SJCRH30 (cell line): ENCODE data around the gene GPR161. TPM values are rescaled to one million over a fixed set of nuclear protein-coding genes. Genes with fewer than 3 reads are reported as not detected.
"Not testable (repeated sequence)": the region's sequence is repeated elsewhere in the genome, so short reads cannot be mapped to it uniquely, and the experiment has no call there.

ENCODE experiments used
- DNase-seq, 2 experiments: peaks; one replicate each; pipeline ENCODE4 v3.0.0-alpha.2; 2015 to 2020
- H3K27ac ChIP-seq: fragments of 250-450 bp; sonication (Bioruptor Pico); 2 replicates; pipeline ENCODE4 v1.5.1; 2020; ENCODE audit warnings: mild to moderate bottlenecking, moderate library complexity
- H3K27me3 ChIP-seq: fragments of 250-450 bp; sonication (Bioruptor Pico); 2 replicates; pipeline ENCODE4 v1.5.1; 2020; ENCODE audit warnings: mild to moderate bottlenecking, moderate library complexity
- H3K36me3 ChIP-seq: fragments of 250-450 bp; sonication (Bioruptor Pico); 2 replicates; pipeline ENCODE4 v1.5.1; 2020; ENCODE audit warnings: mild to moderate bottlenecking, moderate library complexity
- H3K4me1 ChIP-seq: fragments of 250-450 bp; sonication (Bioruptor Pico); 2 replicates; pipeline ENCODE4 v1.5.1; 2020; ENCODE audit warnings: mild to moderate bottlenecking, moderate library complexity
- H3K4me3 ChIP-seq: fragments of 250-450 bp; sonication (Bioruptor Pico); 2 replicates; pipeline ENCODE4 v1.5.1; 2020; ENCODE audit warnings: mild to moderate bottlenecking, moderate library complexity
- H3K9me3 ChIP-seq: fragments of 250-450 bp; sonication (Bioruptor Pico); replicated peaks from 2 replicates; pipeline ENCODE4 v1.5.1; 2020; ENCODE audit warnings: mild to moderate bottlenecking, moderate library complexity
- total RNA-seq: library from RNA; depleted of rRNA; stranded (reverse); fragments of >200 nt; shearing (Covaris generic); gene quantifications from 2 replicates; pipeline ENCODE4 v1.2.3, GENCODE V29; 2014

The GPR161 gene
- total RNA-seq, 1 experiment from 2014 or later, result 19.3 TPM

DNA sequence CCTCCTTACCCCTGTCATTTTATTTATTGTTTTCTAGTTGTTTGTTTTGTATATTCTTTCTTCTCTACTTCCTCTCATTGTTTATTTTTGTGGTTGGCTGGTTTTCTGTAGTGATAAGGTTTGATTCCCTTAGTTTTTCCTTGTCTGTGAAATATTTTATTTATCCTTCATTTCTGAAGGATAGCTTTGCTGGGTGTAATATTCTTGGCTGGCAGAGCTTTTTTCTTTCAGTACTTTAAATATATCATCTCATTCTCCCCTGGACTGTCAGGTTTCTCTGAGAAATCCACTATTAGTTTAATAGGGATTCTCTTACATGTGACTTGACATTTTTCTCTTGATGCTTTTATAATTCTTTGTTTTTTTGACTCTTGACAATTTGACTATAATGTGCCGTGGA is 23.2 kb upstream of the GPR161 start:
- DNase-seq, result no peak
- H3K4me1 ChIP-seq, result no peaks in the 10 kb centered on the region
- no peak overlapping the region for H3K4me3 ChIP-seq
- H3K27me3 ChIP-seq, result no peaks in the 10 kb centered on the region
- no peak overlapping the region for H3K27ac ChIP-seq
- no peaks in the 10 kb centered on the region; the same call in 1 of the 2 replicates for H3K9me3 ChIP-seq
- no peaks in the 10 kb centered on the region for H3K36me3 ChIP-seq

DNA sequence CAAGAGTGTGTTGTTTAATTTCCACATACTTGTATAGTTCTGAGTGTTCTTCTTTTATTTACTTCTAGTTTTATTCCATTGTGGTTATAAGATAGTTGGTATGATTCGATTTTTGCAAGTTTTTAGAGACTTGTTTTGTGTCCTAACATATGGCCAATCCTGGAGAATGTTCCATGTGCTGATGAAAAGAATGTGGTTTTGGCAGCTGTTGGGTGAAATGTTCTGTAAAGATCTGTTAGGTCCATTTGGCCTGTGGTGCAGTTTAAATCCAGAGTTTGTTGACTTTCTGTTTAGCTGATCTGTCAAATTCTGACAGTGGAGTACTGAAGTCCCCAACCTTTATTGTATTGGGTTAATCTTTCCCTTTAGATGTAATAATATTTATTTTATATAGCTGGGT is 22.5 kb upstream of the GPR161 start:
- H3K9me3 ChIP-seq, result no peaks in the 10 kb centered on the region; the same call in 1 of the 2 replicates
- no peak for DNase-seq
- H3K4me1 ChIP-seq, result no peaks in the 10 kb centered on the region
- H3K27me3 ChIP-seq, result no peaks in the 10 kb centered on the region
- no peak overlapping the region for H3K4me3 ChIP-seq
- no peaks in the 10 kb centered on the region for H3K36me3 ChIP-seq
- no peak overlapping the region for H3K27ac ChIP-seq

DNA sequence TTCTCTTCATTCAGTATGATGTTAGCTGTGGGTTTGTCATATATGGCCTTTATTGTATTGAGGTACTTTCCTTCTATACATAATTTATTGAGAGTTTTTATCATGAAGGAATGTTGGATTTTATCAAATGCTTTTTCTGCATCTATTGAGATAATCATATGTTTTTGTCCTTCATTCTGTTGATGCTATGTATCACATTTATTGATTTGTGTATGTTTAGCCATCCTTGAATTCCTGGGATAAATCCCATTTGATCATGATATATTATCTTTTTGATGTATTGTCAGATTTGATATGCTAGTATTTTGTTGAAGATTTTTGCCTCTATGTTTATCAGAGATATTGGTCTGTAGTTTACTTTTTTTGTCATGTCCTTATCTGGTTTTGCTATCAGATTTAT is 20.9 kb upstream of the GPR161 start:
- no peak for DNase-seq
- Histone ChIP-seq H3K36me3 (no peaks in the 10 kb centered on the region), H3K4me1 (no peaks in the 10 kb centered on the region), H3K4me3 (no peak overlapping the region), H3K27ac (no peak overlapping the region), H3K27me3 (no peaks in the 10 kb centered on the region), H3K9me3 (no peaks in the 10 kb centered on the region; the same call in 1 of the 2 replicates)

DNA sequence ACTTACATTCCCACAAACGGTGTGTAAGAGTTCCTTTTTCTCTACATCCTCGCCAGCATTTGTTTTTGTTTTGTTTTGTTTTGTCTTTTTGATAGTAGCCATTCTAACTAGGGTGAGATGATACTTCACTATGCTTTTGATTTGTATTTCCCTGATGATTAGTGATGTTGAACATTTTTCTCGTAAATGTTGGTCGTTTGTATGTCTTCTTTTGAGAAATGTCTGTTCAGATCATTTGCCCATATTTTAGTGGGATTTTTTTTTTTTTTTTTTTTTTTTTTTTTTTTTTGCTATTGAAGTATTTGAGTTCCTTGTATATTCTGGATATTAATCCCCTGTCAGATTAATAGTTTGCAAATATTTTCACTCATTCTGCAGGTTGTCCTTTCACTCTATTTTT is 19.2 kb upstream of the GPR161 start:
- no peak overlapping the region for H3K27ac ChIP-seq
- no peaks in the 10 kb centered on the region for H3K36me3 ChIP-seq
- H3K27me3 ChIP-seq, result no peaks in the 10 kb centered on the region
- H3K4me1 ChIP-seq, result no peaks in the 10 kb centered on the region
- DNase-seq, result no peak
- H3K9me3 ChIP-seq, result no peaks in the 10 kb centered on the region; the same call in 1 of the 2 replicates
- no peak overlapping the region for H3K4me3 ChIP-seq

DNA sequence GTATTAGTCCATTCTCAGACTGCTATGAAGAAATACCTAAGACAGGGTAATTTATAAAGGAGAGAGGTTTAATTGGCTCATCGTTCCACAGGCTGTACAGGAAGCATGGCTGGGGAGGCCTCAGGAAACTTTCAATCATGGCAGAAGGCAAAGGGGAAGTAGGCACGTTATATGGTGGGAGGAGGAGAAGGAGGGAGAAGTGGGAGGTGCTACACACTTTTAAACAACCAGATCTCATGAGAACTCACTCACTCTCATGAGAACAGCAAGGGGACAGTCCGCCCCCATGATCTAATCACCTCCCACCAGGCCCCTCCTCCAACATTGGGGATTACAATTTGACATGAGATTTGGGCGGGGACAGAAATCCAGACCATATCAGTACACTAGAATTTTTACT is 18.0 kb upstream of the GPR161 start:
- not testable (repeated sequence) for H3K27ac ChIP-seq, H3K36me3 ChIP-seq, H3K4me3 ChIP-seq, H3K27me3 ChIP-seq, DNase-seq, H3K4me1 ChIP-seq, H3K9me3 ChIP-seq

DNA sequence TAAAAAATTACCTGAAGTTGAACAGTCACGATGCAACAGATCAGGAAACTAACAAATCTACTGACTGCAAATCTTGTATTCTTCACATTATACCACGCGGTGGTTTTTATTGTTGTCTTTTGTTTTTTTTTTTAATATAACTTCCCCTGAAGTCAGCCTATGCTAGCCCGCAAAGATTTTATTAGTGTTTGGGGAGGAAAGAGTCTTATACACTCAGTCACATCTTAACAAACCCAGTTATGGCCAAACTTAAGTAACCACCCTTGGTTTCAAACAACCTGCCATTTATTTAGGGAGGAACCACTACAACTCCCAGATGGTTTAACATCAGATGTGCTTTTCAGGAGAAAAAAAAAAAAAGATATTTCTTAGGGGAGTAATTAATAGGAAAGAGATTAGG is 15.2 kb upstream of the GPR161 start:
- no peaks in the 10 kb centered on the region for H3K27me3 ChIP-seq
- no peaks in the 10 kb centered on the region for H3K9me3 ChIP-seq
- H3K27ac ChIP-seq, result no peak overlapping the region
- no peak overlapping the region for H3K4me3 ChIP-seq
- no peaks in the 10 kb centered on the region for H3K36me3 ChIP-seq
- no peak for DNase-seq
- H3K4me1 ChIP-seq, result no peaks in the 10 kb centered on the region

DNA sequence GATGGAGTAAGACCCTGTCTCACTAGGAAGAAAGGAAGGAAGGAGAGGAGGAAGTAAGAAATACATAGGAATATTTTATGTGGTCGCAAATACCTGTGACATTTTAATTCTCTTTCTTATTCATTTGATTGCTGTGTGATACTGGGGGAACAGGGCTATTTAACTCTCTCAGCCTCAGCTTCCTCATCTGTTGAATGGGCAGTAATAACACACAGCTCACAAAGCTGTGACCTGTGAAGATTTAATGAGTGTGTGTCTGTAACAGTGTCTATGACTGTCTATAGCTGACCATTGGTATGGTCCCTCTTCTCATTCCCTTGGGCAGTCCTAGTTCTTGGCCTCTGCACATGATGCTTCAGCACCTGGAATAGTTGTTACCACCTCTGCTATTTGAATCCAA is 13.6 kb upstream of the GPR161 start:
- DNase-seq, result no peak
- no peak overlapping the region for H3K4me3 ChIP-seq
- no peaks in the 10 kb centered on the region for H3K4me1 ChIP-seq
- H3K9me3 ChIP-seq, result no peaks in the 10 kb centered on the region
- no peaks in the 10 kb centered on the region for H3K27me3 ChIP-seq
- H3K36me3 ChIP-seq, result no peaks in the 10 kb centered on the region
- H3K27ac ChIP-seq, result no peak overlapping the region

DNA sequence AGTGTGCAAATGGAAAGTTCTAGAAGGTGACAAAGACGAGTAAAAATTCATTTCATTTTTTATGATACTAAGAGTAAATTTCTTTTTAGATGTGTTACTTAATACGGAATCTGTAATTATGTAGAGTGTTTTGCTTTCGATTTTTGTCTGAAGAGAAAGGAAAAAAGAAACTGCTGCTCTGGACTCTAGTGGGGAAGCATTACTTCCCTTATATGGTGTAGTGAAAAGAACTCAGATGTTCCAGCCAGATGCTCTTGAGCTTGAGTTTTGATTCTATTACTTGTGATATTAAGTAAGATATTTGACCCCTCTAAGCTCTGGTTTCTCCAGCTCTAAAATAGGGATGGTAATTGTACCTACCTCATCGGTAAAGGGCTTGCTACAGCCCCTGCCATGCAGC is 12.2 kb upstream of the GPR161 start:
- Histone ChIP-seq H3K9me3 (no peaks in the 10 kb centered on the region), H3K4me3 (no peak overlapping the region), H3K36me3 (no peaks in the 10 kb centered on the region), H3K27ac (no peak overlapping the region), H3K27me3 (no peaks in the 10 kb centered on the region), H3K4me1 (no peaks in the 10 kb centered on the region)
- DNase-seq, result no peak

DNA sequence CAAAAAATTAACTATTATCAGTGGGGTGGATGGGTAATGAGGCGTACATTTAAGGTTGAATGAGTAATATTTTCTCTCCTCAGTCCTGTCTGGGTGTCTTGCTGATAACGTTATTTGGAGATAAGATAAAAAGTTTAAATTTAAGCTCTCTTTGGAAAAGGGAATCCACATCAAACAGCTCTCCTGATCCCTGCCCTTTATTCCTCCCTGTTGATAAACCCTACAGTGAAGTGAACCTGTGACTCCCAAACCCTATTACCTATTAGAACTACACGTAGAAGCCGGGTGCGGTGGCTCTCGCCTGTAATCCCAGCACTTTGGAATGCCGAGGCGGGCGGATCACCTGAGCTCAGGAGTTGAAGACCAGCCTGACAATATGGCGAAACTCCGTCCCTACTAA is 9.9 kb upstream of the GPR161 start:
- no peak overlapping the region for H3K4me3 ChIP-seq
- H3K27ac ChIP-seq, result no peak overlapping the region
- no peaks in the 10 kb centered on the region for H3K9me3 ChIP-seq
- no peaks in the 10 kb centered on the region for H3K4me1 ChIP-seq
- no peak for DNase-seq
- H3K27me3 ChIP-seq, result no peaks in the 10 kb centered on the region
- no peaks in the 10 kb centered on the region for H3K36me3 ChIP-seq

DNA sequence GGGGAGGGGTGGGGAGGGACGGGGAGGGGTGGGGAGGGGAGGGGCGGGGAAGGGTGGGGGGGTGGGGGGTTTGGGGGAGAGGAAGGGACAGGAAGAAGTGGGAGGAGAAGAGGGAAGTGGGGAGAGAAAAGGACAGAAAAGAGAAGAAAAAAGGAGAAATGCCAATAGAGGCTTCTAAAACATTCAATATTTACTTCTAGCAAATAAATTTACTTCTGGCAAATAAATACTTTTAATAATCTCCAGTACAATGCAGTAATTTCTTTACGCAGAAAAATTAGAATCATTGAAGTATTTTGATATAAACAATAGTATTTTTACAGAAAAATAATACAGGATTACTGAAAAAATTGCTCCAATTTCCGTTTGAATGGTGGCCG is 9.4 kb upstream of the GPR161 start:
- Histone ChIP-seq H3K9me3 (no peaks in the 10 kb centered on the region), H3K27ac (no peak overlapping the region)
- no peak for DNase-seq

DNA sequence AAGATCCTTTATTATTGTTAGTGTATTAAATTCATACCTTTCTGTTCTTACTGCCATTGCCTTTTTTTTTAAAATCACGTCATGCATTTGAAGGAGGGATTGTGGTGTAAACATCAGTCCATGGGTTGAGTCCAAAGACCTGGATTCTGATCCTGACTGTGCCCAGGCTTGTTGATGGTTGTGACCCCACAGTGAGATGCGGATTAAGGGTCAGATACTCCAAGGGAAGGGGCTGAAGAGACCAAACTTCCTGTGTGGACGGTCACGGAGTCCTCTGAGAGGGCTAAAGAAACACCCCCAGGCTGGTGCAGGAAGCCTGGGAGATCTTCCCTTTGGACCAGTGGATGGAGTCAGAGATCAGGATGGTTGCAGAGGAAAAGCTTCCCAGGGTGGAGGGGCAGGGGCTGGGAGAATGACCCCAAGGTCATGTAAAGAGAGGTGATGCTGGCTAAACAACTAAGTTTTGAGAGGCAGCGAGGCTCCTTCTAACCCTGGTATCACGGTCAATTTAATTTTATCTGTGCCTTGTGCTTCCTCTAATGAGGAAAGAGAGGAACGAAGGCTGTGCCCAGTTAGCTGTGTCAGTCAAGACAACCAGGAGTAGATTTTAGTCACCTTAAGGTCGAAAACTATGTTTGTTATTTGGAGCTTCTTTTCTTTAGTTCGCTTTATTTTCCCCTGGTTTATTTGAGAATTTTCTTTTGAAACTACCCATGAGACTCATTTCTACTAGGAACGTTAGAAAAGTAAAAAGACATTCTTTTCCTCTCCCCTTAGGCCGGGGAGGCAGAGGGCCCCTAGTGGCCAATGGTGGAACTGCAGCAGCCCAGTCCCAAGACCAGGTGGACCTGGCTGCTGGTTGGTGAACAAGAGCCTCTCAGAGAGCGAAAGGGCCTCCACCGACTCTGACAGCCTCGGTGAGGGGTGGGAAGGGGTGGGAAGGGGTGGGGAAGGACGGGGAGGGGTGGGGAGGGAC is 8.7 kb upstream of the GPR161 start:
- Histone ChIP-seq H3K4me1 (no peaks in the 10 kb centered on the region), H3K9me3 (no peaks in the 10 kb centered on the region), H3K27ac (no peak overlapping the region), H3K27me3 (no peaks in the 10 kb centered on the region), H3K36me3 (no peaks in the 10 kb centered on the region), H3K4me3 (peak overlapping the region; percentile 33)
- DNase-seq, result peak; percentile 79 to 89

More for the DNA sequence above, 9.4 kb upstream of the GPR161 start:
- H3K36me3 ChIP-seq, result no peaks in the 10 kb centered on the region
- no peak overlapping the region for H3K4me3 ChIP-seq
- H3K4me1 ChIP-seq, result no peaks in the 10 kb centered on the region
- H3K27me3 ChIP-seq, result no peaks in the 10 kb centered on the region

DNA sequence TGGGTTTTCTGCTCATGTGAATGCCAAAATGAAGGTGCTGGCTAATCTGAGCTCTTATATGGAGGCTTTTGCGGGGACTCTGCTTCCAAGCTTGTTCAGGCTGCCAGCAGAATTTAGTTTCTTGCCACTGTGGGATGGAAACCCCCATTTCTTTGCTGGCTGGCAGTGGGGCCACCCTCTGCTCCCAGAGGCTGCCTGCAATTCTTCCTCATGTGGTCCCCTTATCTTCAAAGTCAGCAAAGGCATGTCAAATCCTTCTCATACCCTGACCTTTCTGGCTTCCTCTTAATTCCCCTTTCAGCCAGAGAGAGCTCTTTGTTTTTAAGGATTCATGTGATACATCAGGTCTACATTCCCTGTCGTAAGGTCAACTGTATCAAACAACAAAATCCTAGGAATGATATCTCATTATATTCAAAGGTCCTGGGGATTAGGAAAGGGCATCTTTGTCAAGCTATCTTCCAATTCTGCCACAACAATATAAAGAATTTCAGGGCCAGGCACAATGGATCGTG is 5.2 kb upstream of the GPR161 start:
- no peaks in the 10 kb centered on the region for H3K9me3 ChIP-seq
- H3K4me3 ChIP-seq, result no peak overlapping the region
- no peaks in the 10 kb centered on the region for H3K27me3 ChIP-seq
- H3K27ac ChIP-seq, result no peak overlapping the region
- H3K4me1 ChIP-seq, result no peaks in the 10 kb centered on the region
- no peak for DNase-seq
- H3K36me3 ChIP-seq, result no peaks in the 10 kb centered on the region

DNA sequence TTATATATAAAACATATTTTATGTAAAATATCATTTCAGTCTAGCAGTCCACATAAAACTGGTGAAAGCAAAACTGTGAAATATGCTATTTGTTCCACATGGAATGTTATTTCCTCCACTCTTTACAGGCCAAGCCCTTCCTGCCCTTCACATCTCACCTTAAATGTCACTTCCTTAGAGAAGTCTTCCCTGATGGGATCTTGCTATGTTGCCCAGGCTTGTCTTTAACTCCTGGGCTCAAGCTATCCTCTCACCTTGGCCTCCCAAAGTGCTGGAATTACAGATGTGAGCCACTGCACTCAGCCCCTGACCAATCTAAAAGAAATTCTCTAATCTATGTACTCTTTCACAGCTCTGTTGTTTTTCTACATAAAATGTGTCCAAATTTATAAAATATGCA is 2.3 kb upstream of the GPR161 start:
- Histone ChIP-seq H3K4me1 (no peaks in the 10 kb centered on the region), H3K4me3 (no peak overlapping the region), H3K27ac (no peak overlapping the region), H3K9me3 (no peaks in the 10 kb centered on the region), H3K27me3 (no peaks in the 10 kb centered on the region), H3K36me3 (no peaks in the 10 kb centered on the region)
- DNase-seq, result no peak

DNA sequence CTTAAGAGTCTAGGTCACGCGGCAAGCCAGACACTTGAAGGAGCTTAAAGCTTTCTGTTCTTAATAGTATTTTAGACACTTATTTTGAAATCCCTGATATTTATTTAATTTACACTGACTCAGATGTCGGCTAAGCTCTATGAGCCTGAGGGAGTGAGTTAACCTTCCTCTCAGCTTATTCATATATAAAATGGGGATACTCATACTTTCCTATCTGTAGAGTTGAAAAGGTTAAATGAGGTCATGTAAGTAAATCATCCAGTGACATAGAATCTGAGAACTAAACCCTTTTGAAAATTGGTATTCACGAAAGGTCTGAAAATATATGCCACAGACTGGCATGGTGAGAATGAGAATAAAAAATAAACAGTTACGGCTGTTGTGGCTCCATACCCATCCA is 1.4 kb upstream of the GPR161 start:
- Histone ChIP-seq H3K27me3 (no peaks in the 10 kb centered on the region), H3K4me3 (no peak overlapping the region), H3K27ac (no peak overlapping the region), H3K4me1 (no peaks in the 10 kb centered on the region), H3K9me3 (no peaks in the 10 kb centered on the region), H3K36me3 (no peaks in the 10 kb centered on the region)
- DNase-seq, result no peak

DNA sequence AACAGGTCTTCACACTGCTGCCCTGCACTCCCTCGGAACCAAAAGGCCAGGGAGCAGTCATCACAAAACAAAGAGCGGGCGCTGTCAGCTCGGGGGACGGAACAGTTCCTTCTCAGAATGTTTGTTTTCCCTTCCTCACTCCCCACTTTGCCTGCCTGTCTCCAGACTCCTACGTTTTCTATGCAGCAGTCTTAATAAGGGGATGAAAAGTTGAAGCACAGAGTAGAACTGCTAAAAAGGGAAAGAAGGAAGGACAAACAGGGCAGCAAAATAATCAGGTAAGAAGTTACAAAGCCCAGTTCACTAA is 738 bp upstream of the GPR161 start:
- H3K9me3 ChIP-seq, result no peaks in the 10 kb centered on the region
- H3K27ac ChIP-seq, result no peak overlapping the region; the same call in 1 of the 2 replicates
- H3K4me1 ChIP-seq, result no peaks in the 10 kb centered on the region

More for the DNA sequence above, 738 bp upstream of the GPR161 start:
- Histone ChIP-seq H3K4me3 (peak overlapping the region; percentile 95), H3K27me3 (no peaks in the 10 kb centered on the region), H3K36me3 (no peaks in the 10 kb centered on the region)
- no peak for DNase-seq
